Osteoblast (primary cell): ENCODE results near the gene CRB1. TPM values are rescaled to one million over a fixed set of nuclear protein-coding genes. Genes with fewer than 3 reads are reported as not detected.
A peak's percentile ranks its signal among the peaks of the same experiment; 100 is the strongest.

Experiments
- DNase-seq: peaks from one replicate; pipeline ENCODE4 v3.0.0; 2011; ENCODE audit warnings: low spot score, mixed read lengths; ENCODE audit not compliant: insufficient read length; ENCODE audit errors: missing footprints
- H2AFZ ChIP-seq: 2 replicates; pipeline ENCODE4 v1.6.0; 2011; ENCODE audit warnings: mild to moderate bottlenecking, low read length
- H3K27ac ChIP-seq: 2 replicates; pipeline ENCODE4 v1.5.1; 2011; ENCODE audit warnings: mild to moderate bottlenecking, low read depth, low read length, moderate library complexity
- H3K27me3 ChIP-seq: 2 replicates; pipeline ENCODE4 v1.6.0; 2012; ENCODE audit warnings: mild to moderate bottlenecking, control low read depth, inconsistent platforms, low read length, moderate library complexity; ENCODE audit not compliant: insufficient read depth
- H3K36me3 ChIP-seq: 2 replicates; pipeline ENCODE4 v1.5.1; 2011; ENCODE audit warnings: mild to moderate bottlenecking, low read length, control low read depth, moderate library complexity; ENCODE audit not compliant: insufficient read depth
- H3K4me1 ChIP-seq: 2 replicates; pipeline ENCODE4 v1.5.1; 2011; ENCODE audit warnings: mild to moderate bottlenecking, low read length, control low read depth, moderate library complexity; ENCODE audit not compliant: insufficient read depth
- H3K4me2 ChIP-seq: 2 replicates; pipeline ENCODE4 v1.6.0; 2011; ENCODE audit warnings: mild to moderate bottlenecking, low read length; ENCODE audit not compliant: insufficient read depth
- H3K4me3 ChIP-seq: fragments of 200-600 bp; sonication (generic); 3 replicates; pipeline ENCODE4 v1.5.1; 2012; ENCODE audit warnings: mild to moderate bottlenecking, low read length, inconsistent platforms; ENCODE audit not compliant: insufficient read depth
- H3K79me2 ChIP-seq: 2 replicates; pipeline ENCODE4 v1.6.0; 2012; ENCODE audit warnings: mild to moderate bottlenecking, low read length, control low read depth, inconsistent platforms; ENCODE audit not compliant: insufficient read depth
- H3K9me3 ChIP-seq: 2 replicates; pipeline ENCODE4 v1.5.1; 2011; ENCODE audit warnings: low read depth, low read length, control low read depth
- H4K20me1 ChIP-seq: 2 replicates; pipeline ENCODE4 v1.6.0; 2012; ENCODE audit warnings: mild to moderate bottlenecking, low read length, control low read depth; ENCODE audit not compliant: insufficient read depth
- total RNA-seq: library from RNA; depleted of rRNA; stranded (reverse); fragments of >200 nt; gene quantifications from 2 replicates; pipeline ENCODE4 v1.2.3, GENCODE V29; 2012
- TF ChIP-seq, protein P1 (sequence below): IDR thresholded peaks from 2 replicates; pipeline ENCODE4 v1.5.1; 2011; ENCODE audit warnings: mild to moderate bottlenecking, low read depth, low read length, moderate library complexity; ENCODE audit errors: extremely low read depth

CRB1 gene
- total RNA-seq, 1 donor: not detected

DNA sequence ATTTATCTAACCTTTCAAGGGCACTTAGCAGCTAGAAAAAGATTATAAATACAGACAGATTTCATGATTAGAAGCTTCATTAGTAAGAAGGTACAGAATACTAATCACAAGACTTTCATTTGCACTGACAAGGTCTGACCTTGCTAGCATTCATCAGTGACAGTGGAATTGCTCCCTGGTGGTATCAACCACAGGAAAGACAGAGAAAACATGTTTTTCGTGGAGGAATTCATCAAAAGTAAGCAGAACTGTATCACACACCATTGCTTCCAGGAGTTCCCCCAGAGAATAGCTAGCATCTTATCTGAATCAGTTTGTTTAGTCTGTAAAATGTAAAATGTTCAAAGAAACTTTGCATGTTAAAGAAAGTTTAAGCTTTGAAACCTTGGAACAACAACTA lies 20.6 kb upstream of the CRB1 start:
- H2AFZ ChIP-seq: no peak overlapping the region
- no peak overlapping the region for H3K27ac ChIP-seq
- DNase-seq: no peak
- H3K27me3 ChIP-seq: no peaks in the 10 kb centered on the region
- no peaks in the 10 kb centered on the region for H4K20me1 ChIP-seq
- H3K4me3 ChIP-seq: no peak overlapping the region
- no peak overlapping the region for H3K4me2 ChIP-seq
- H3K79me2 ChIP-seq: no peaks in the 10 kb centered on the region
- H3K36me3 ChIP-seq: no peaks in the 10 kb centered on the region
- H3K4me1 ChIP-seq: no peaks in the 10 kb centered on the region
- TF ChIP-seq, protein P1, sequence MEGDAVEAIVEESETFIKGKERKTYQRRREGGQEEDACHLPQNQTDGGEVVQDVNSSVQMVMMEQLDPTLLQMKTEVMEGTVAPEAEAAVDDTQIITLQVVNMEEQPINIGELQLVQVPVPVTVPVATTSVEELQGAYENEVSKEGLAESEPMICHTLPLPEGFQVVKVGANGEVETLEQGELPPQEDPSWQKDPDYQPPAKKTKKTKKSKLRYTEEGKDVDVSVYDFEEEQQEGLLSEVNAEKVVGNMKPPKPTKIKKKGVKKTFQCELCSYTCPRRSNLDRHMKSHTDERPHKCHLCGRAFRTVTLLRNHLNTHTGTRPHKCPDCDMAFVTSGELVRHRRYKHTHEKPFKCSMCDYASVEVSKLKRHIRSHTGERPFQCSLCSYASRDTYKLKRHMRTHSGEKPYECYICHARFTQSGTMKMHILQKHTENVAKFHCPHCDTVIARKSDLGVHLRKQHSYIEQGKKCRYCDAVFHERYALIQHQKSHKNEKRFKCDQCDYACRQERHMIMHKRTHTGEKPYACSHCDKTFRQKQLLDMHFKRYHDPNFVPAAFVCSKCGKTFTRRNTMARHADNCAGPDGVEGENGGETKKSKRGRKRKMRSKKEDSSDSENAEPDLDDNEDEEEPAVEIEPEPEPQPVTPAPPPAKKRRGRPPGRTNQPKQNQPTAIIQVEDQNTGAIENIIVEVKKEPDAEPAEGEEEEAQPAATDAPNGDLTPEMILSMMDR: no peak
- no peaks in the 10 kb centered on the region for H3K9me3 ChIP-seq

DNA sequence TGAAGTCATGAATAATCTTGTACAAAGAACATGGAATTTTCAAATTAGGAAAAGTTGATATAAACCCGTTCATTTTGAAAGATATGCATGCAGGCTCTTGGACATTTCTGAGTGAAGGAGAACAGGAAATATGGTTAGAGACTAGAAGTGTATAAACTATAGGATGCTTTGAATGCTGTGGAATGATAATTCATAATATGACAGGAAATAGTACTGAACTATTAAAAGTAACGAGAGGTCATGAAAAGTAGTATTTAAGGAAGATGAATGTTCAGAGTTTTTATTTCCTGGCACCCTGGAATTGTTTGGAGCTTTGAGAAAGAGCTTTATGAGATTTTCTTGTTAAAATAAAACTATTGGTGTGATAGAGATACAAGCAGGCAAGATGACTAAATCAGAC lies 18.7 kb upstream of the CRB1 start:
- Histone ChIP-seq H3K36me3 (no peaks in the 10 kb centered on the region), H2AFZ (no peak overlapping the region), H3K79me2 (no peaks in the 10 kb centered on the region), H3K4me1 (no peaks in the 10 kb centered on the region), H3K27me3 (no peaks in the 10 kb centered on the region), H4K20me1 (no peaks in the 10 kb centered on the region), H3K4me2 (no peak overlapping the region), H3K27ac (no peak overlapping the region), H3K9me3 (no peaks in the 10 kb centered on the region), H3K4me3 (no peak overlapping the region)
- DNase-seq: peak; percentile 32
- TF ChIP-seq, protein P1: no peak

DNA sequence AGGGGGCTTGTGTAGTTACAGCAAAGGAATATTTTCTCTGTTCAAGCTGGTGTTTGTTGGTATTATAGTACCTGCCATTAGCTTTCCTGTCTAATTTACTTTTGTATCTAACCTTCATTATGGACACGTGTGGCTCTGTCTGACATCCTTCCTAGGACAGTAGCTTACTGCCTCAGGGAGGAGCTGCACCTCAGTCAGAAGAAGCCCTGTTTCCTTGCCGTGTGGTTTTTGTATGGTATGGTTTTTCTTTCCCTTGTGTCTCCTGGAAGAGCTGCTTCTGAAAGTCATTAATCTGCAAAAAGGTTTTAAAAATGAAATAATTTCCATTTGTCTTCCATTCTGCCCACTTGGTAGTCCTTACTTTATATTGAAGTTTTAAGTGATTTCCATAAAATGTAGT lies 17.4 kb upstream of the CRB1 start:
- Histone ChIP-seq H3K4me2 (no peak overlapping the region), H3K27me3 (no peaks in the 10 kb centered on the region), H2AFZ (no peak overlapping the region), H3K27ac (no peak overlapping the region), H4K20me1 (no peaks in the 10 kb centered on the region), H3K4me1 (no peaks in the 10 kb centered on the region), H3K36me3 (no peaks in the 10 kb centered on the region), H3K79me2 (no peaks in the 10 kb centered on the region), H3K4me3 (no peak overlapping the region), H3K9me3 (no peaks in the 10 kb centered on the region)
- no peak for DNase-seq
- TF ChIP-seq, protein P1: no peak

DNA sequence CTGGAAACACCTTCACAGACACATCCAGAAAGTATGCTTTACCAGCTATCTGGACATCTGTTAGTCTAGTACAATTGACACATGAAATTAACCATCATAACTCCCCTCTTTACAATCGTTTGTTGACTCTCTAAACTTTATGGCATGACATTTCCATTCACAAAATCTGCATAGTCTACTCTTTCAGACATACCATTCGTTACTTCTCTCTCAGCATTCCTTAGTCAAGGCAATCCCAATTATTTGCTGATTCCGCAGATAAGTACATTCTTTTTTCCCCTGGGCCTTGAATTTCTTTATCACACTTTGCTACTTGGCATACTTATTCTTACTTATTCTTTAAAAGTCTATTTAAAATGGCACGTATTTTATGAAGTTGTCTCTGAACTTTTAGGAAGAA lies 15.1 kb upstream of the CRB1 start:
- Histone ChIP-seq H2AFZ (no peak overlapping the region), H3K4me2 (no peak overlapping the region), H3K4me1 (no peaks in the 10 kb centered on the region), H3K27me3 (no peaks in the 10 kb centered on the region), H3K9me3 (no peaks in the 10 kb centered on the region), H3K36me3 (no peaks in the 10 kb centered on the region), H4K20me1 (no peaks in the 10 kb centered on the region), H3K27ac (no peak overlapping the region), H3K4me3 (no peak overlapping the region), H3K79me2 (no peaks in the 10 kb centered on the region)
- TF ChIP-seq, protein P1: no peak
- no peak for DNase-seq
